GM21526 (cell line): Measurements from ENCODE around the gene MVK.
"Not testable (repeated sequence)": the region's sequence is repeated elsewhere in the genome, so short reads cannot be mapped to it uniquely, and the experiment has no call there.

ENCODE experiments used
- ATAC-seq: cut with Tn5 transposase; IDR thresholded peaks from one replicate; pipeline ENCODE4 v1.9.1; 2021; ENCODE audit warnings: moderate library complexity; ENCODE audit not compliant: unreplicated experiment, low FRiP score

Gene MVK

GRCh38 chr12:109588461-109589239 is 15.1 kb downstream of the MVK start:
- no peak for ATAC-seq

- ATAC-seq = no peak
These were observed 15.6 kb downstream of the MVK start for GRCh38 chr12:109589240-109589590.

- ATAC-seq = no peak
These were observed 16.2 kb downstream of the MVK start for GRCh38 chr12:109589691-109590245.

GRCh38 chr12:109590566-109590965 is 17.0 kb downstream of the MVK start:
- no peak for ATAC-seq

- ATAC-seq = no peak
These were observed 17.4 kb downstream of the MVK start for GRCh38 chr12:109591041-109591440.

- ATAC-seq = no peak
These were observed 18.8 kb downstream of the MVK start for GRCh38 chr12:109592195-109592904.

GRCh38 chr12:109592905-109593272 is 19.3 kb downstream of the MVK start:
- no peak for ATAC-seq

- no peak for ATAC-seq
These were observed 21.1 kb downstream of the MVK start for GRCh38 chr12:109594556-109595317.

GRCh38 chr12:109595321-109595902 is 21.8 kb downstream of the MVK start:
- no peak for ATAC-seq

- no peak for ATAC-seq
These were observed 23.0 kb downstream of the MVK start for GRCh38 chr12:109596418-109597244.

- ATAC-seq = no peak
These were observed 23.8 kb downstream of the MVK start for GRCh38 chr12:109597414-109597794.

GRCh38 chr12:109597795-109598427 is 24.3 kb downstream of the MVK start:
- no peak for ATAC-seq

- ATAC-seq = no peak
These were observed 24.8 kb downstream of the MVK start for GRCh38 chr12:109598428-109598854.

- ATAC-seq = no peak
These were observed 25.5 kb downstream of the MVK start for GRCh38 chr12:109599087-109599486.

GRCh38 chr12:109600481-109600880 is 26.9 kb downstream of the MVK start:
- ATAC-seq = no peak

GRCh38 chr12:109600995-109601394 is 27.4 kb downstream of the MVK start:
- no peak for ATAC-seq

- no peak for ATAC-seq
These were observed 28.0 kb downstream of the MVK start for GRCh38 chr12:109601557-109601956.

GRCh38 chr12:109602132-109602531 is 28.5 kb downstream of the MVK start:
- ATAC-seq = not testable (repeated sequence)

- no peak for ATAC-seq
These were observed 30.6 kb downstream of the MVK start for GRCh38 chr12:109604132-109604585.
